Measurements from ENCODE around the gene PHF23.

DNA sequence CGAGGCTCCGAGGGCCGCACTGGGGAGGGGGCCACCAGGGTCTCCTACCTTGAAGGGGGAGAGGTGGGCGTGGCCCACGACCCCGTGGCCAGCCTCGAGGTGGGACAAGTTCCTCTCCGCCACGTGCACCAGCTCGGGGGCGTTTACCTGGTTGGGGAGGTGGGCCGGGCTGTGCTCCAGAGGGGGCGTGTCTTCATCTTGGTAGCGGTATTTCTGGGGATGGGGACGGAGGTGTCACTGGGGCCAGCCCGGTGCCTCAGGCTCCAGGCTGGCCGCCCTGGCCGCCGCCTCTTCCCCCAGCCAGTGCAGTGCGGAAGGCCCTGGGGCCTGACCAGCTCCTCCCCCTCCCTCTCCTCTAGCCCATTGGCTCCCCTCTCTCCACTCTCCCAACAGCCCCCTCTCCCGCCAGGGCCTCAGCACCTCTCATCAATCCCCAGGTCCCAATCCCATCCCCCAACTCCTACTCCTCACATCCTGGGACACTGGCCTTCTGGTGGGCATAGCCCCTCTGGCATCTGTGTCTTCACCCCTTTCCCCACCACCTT, 31.2 kb downstream of the PHF23 start:
- TF ChIP-seq CTCF (conservative IDR thresholded peaks at IDR 0.05; ENCODE audit: low read depth, low read length) (no peak), EZH2 (IDR thresholded peaks at IDR 0.05; ENCODE audit: low read length, unreplicated experiment) (no peak), EZH2phosphoT487 (IDR thresholded peaks at IDR 0.05; ENCODE audit: borderline replicate concordance, low read length) (no peak)
